Aorta (tissue), 5 donors: ENCODE results near the gene TNFSF8. TPM values are rescaled to one million over a fixed set of nuclear protein-coding genes. Genes with fewer than 3 reads are reported as not detected.

ENCODE experiments used
- ATAC-seq: fragments of 200-7000 bp; cut with Tn5 transposase; one replicate; pipeline ENCODE4 v1.9.1; 2022; ENCODE audit warnings: moderate library complexity; ENCODE audit not compliant: low FRiP score
- DNase-seq, 2 donors: peaks; one replicate each; pipeline ENCODE4 v3.0.0-alpha.2; 2020
- H3K27ac ChIP-seq, 2 donors: one replicate each; pipeline ENCODE4 v1.5.1; 2013; ENCODE audit warnings: low read length in 2 of 2, mild to moderate bottlenecking in 2 of 2, moderate library complexity in 2 of 2, control low read depth in 1 of 2, inconsistent platforms in 1 of 2, low read depth in 1 of 2
- H3K27me3 ChIP-seq, 2 donors: one replicate each; pipeline ENCODE4 v1.6.1; 2013; ENCODE audit warnings: control low read depth in 1 of 2, low read length in 1 of 2, mild to moderate bottlenecking in 1 of 2, moderate library complexity in 1 of 2; ENCODE audit not compliant: insufficient read depth in 2 of 2, control insufficient read depth in 1 of 2
- H3K36me3 ChIP-seq, 2 donors: one replicate each; pipeline ENCODE4 v1.6.1; 2013; ENCODE audit warnings: control low read depth in 1 of 2, low read length in 1 of 2, mild to moderate bottlenecking in 1 of 2; ENCODE audit not compliant: insufficient read depth in 2 of 2, control insufficient read depth in 1 of 2
- H3K4me1 ChIP-seq, 2 donors: one replicate each; pipeline ENCODE4 v1.6.1; 2013; ENCODE audit warnings: low read length in 2 of 2, control low read depth in 1 of 2, mild to moderate bottlenecking in 1 of 2, moderate library complexity in 1 of 2; ENCODE audit not compliant: insufficient read depth in 2 of 2, control insufficient read depth in 1 of 2
- H3K4me3 ChIP-seq, 2 donors: one replicate each; pipeline ENCODE4 v1.5.1; 2013; ENCODE audit warnings: low read length in 2 of 2, control low read depth in 1 of 2, mild to moderate bottlenecking in 1 of 2
- H3K9me3 ChIP-seq: one replicate; pipeline ENCODE4 v1.6.1; 2013; ENCODE audit warnings: mild to moderate bottlenecking, low read length; ENCODE audit not compliant: control insufficient read depth
- WGBS, 2 donors: extraction: QIAGEN DNeasy Blood & Tissue Kit; methylation state at CpG; one replicate each; pipeline ENCODE4 v1.1.7; 2013; 5-methylcytosine and 5-hydroxymethylcytosine counted together
- intact Hi-C, 2 donors: fragments of 100-400 bp; cut with DNase I; formaldehyde crosslinking; loops; one replicate each; pipeline versions ENCODE4 v1.14.2 to v1.15.0; 2022
- polyA plus RNA-seq, 2 donors: library from polyadenylated mRNA; stranded (reverse); fragments of 200-250 nt; gene quantifications; one replicate each; pipeline ENCODE4 v1.2.3, GENCODE V29; 2013
- total RNA-seq, 2 donors: library from RNA; stranded (reverse); fragmentation: NEBNext Ultra II Directional; extraction: Animal tissue kit (Norgen Biotek cat#: 25700); gene quantifications; one replicate each; pipeline ENCODE4 v1.2.1, GENCODE V29; 2021
- donor health status: healthy with polysubstance abuse.
- donor health status: Bipolar disorder and iron deficiency.
- donor health status: DM: no; HTN: no; CAD: no.
- donor health status: DM: no; HTN: no; CAD: no.
- donor health status: DM: yes; HTN: yes; CAD: no.

TNFSF8 gene
- total and polyA plus RNA-seq, 4 donors = 0.54 to 5.8 (median 3.0) TPM

DNA sequence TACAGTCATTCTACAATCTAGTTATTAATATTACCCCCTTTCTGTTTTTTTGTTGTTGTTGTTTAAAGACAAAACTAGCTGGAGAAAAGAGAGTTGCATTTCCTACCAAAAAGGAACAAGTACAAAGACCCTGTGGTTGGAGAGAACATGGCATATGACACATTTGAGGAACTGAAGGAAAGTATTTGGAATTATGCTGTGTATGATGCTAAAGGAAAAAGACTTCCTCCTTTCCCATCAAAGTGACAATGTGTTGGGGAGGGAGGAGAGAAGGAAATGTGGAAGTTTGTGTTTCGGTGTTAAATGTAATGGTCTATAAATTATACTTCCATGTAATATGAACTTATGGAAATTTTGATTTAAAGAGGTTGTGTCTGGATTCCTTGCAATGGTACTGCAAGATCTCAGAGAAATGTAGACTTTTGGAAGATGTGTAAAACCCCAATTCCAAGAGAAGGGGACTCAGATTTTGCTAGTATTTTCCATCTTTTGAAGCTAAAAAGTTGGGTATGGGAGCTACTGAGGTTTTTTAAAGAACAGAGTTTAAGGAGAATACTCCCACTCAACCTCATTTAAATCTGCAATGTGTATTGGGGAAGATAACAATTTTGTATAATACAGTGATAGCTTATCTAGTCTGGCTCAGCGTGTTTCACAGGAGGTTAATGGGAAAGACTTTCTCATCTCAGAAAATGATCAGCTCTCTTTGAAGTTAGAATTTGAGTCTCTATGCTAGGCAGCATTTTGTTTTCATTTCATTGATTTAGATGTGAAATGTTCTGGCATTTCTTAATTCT, 15.4 kb upstream of the TNFSF8 start:
- no peak for ATAC-seq
- 71 to 83% methylated on average over 2 of the region's 2 CpGs for WGBS, 2 donors

DNA sequence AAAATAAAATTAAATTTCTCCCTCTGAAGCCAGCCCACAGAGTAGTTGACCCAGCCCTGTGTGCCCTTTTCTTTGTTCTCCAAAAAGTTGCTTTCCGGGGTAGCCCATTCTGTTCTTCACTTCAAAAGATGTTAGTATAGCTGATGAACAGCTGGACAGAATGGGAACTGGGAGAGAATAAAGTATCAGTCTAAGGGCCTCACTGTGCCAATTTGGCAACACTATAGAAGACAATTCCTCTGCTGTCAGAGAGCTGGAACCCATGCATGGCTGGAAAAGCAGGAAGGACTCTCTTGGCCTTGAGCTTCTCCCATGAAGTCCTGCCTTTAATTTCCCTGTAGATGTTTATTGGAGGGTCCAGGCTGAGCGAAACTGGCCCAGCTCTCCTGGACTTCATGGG, 11.0 kb upstream of the TNFSF8 start:
- Histone ChIP-seq H3K27me3 (no peaks in the 10 kb centered on the region), H3K36me3 (no peaks in the 10 kb centered on the region), H3K4me3 (no peak overlapping the region), H3K9me3 (no peaks in the 10 kb centered on the region), H3K27ac (no peak overlapping the region), H3K4me1 (no peaks in the 10 kb centered on the region)
- 84 to 92% methylated on average over 2 of the region's 2 CpGs for WGBS, 2 donors
- intact Hi-C loops = no loop called here
- DNase-seq (no peak), ATAC-seq (no peak)

More for the DNA sequence above, 15.4 kb upstream of the TNFSF8 start:
- no peak for DNase-seq
- intact Hi-C loops = no loop called here
- Histone ChIP-seq H3K9me3 (no peaks in the 10 kb centered on the region), H3K4me1 (no peaks in the 10 kb centered on the region), H3K36me3 (no peaks in the 10 kb centered on the region), H3K27me3 (no peaks in the 10 kb centered on the region), H3K27ac (no peak overlapping the region), H3K4me3 (no peak overlapping the region)

DNA sequence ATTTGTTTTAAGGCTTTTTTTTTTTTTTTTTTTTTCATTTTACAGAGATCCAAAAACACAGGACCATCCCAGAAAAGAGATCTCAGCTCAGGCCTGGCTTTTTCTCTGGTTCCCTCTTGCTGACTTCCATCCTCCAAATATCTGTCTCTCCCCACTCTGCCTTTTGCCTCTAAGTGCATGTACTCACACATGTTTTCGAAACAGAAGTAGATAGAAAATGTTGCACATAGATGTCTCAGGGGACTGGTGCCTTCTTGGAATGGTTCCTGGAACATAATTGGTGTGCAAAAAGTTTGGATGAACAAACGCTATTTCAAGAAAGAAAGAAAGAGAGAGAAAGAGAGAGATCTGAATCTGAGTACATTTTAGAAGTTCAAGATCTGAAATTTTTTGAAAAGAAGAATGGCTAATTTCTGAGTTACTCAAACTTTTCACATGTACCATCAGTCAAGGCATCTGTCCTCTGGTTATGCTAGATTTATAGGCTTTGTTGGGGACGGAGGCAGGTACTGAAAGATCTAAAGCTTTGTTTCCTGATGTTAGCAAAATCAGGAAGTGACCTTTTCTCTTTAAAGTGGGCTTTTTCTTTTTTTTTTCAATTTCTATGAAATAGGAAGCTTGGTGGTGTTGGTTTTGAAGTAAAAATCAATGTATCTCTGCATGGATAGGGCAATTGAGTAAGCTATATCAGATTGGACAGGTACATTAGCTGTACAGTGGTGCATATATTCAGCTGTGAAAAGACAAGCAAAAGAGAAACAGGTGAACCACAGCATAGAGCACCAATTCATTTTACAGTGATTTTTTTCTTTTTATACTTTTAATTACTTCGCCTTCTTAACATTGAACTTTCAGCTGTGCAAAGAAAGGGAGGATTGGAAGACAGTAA, 8.5 kb upstream of the TNFSF8 start:
- Histone ChIP-seq H3K36me3 (no peaks in the 10 kb centered on the region), H3K4me1 (no peaks in the 10 kb centered on the region), H3K27ac (no peak overlapping the region), H3K9me3 (no peaks in the 10 kb centered on the region), H3K4me3 (no peak overlapping the region), H3K27me3 (no peaks in the 10 kb centered on the region)
- intact Hi-C loops = no loop called here
- no peak for DNase-seq
- no peak for ATAC-seq
- 44 to 46% methylated on average over 4 of the region's 4 CpGs for WGBS, 2 donors

DNA sequence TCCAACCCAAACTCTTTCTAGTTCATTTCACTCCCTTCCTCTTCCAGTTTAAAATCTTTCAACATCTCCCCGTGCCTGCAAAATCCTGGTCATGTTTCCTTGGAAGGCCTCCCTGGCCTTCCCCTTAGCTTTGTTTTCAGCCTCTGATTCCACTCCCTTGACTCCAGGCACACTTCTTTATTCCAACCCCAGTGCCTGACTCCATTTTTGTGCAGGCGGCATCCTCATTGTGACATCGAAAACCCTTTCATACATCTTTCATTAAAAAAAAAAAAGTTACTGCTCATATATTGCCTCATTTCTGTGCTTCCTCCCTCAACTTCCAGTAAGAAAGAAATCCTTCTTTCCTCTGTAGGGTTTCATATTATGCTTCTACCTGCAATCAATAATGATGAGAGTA, 7.1 kb upstream of the TNFSF8 start:
- Histone ChIP-seq H3K4me3 (no peak overlapping the region), H3K27ac (no peak overlapping the region), H3K4me1 (no peaks in the 10 kb centered on the region), H3K27me3 (no peaks in the 10 kb centered on the region), H3K36me3 (no peaks in the 10 kb centered on the region), H3K9me3 (no peaks in the 10 kb centered on the region)
- DNase-seq = no peak
- intact Hi-C loops = no loop called here
- ATAC-seq = no peak
- 83 to 89% methylated on average over 3 of the region's 3 CpGs for WGBS, 2 donors

DNA sequence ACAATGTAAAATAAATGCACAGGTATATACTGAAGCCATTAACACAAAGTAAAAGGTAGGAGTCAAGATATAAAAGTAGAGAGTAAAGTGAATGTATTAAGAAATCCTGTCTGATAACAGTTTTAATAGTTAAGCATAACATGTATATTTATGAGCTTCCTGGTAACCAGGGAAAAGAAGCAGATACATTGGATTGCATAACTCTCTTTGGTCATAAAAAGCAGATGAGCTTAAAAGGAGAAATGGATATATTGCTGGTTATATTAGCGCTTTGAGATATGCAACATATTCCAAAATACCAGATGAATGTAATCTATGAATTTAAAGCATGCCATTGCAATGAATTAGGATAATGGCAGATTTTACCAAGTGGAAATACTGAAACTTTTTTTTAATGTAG, 6.2 kb upstream of the TNFSF8 start:
- WGBS, 2 donors = 91 to 96% methylated on average over 1 of the region's 1 CpG
- Histone ChIP-seq H3K9me3 (no peaks in the 10 kb centered on the region), H3K4me3 (no peak overlapping the region), H3K4me1 (no peaks in the 10 kb centered on the region), H3K36me3 (no peaks in the 10 kb centered on the region), H3K27me3 (no peaks in the 10 kb centered on the region), H3K27ac (no peak overlapping the region)
- ATAC-seq = no peak
- intact Hi-C loops = no loop called here
- no peak for DNase-seq

DNA sequence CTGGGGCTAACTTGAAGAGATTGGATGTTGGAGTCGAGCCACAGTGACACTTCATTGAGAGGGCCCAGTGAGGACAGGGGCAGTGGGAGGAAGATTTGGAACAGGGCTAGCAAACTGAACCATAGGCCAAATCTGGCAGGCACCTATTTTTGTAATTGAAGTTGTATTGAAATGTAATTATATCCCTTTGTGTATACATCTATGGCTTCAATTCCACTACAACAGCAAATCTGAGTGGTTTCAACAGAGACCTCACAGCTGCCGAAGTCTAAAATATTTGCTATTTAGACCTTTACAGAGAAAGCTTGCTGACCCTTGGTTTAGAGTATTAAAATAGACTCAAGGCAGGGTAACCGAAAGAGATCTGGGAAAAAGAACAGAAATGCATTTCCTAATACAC, 4.7 kb upstream of the TNFSF8 start:
- Histone ChIP-seq H3K4me3 (no peak overlapping the region), H3K36me3 (no peaks in the 10 kb centered on the region), H3K27me3 (peaks cover 0 to 2% of the 10 kb centered on the region in 2 donors), H3K4me1 (no peaks in the 10 kb centered on the region), H3K27ac (no peak overlapping the region), H3K9me3 (no peaks in the 10 kb centered on the region)
- DNase-seq (no peak), ATAC-seq (no peak)
- intact Hi-C loops = no loop called here
- 63 to 82% methylated on average over 3 of the region's 3 CpGs for WGBS, 2 donors

DNA sequence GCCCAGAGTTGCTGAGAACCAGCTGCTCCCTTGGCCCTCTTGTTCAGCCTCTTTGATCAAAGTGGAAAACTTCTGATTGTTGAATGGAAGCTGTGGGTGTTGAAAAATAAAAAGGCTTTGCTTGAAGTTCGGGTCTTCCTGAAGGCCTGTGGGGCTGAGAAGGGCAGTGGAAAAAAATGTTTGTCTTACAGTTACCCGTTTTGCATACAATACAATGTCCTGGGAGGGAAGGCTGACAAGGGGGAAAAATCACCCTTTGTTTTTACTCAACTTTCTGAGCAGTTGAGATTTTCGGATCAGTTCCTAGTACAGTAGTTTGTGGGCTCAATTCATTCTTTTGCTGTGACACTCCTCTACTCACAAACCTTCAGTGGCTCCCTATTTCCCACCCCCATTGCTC, 2.1 kb upstream of the TNFSF8 start:
- no peak overlapping the region for H3K4me3 ChIP-seq
- no peak for ATAC-seq
- no peak for DNase-seq
- H3K27me3 ChIP-seq = peaks cover 0 to 2% of the 10 kb centered on the region in 2 donors
- H3K36me3 ChIP-seq = no peaks in the 10 kb centered on the region
- 73 to 82% methylated on average over 3 of the region's 3 CpGs for WGBS, 2 donors
- peaks cover 0 to under 1% of the 10 kb centered on the region in 2 donors for H3K4me1 ChIP-seq
- no peaks in the 10 kb centered on the region for H3K9me3 ChIP-seq
- intact Hi-C loops = no loop called here
- no peak overlapping the region for H3K27ac ChIP-seq

DNA sequence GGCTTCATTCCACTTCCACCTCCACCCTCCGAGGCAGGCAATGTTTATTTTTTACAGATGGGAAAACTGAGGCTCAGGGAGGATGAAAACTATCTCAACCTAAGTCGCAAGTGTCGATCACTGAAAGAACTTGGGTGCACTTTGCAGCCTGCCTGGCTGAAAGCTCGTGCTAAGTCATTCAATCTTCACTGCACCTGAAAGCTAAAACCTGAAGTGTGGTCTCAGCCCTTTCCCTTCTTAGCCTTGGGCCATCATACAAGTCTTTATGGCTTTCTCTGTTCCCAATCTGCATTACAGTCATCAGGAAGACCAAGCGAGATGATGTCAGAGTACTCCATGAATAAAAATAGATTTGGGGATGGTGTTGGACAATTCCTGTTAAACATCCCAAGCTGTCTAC, 1.0 kb upstream of the TNFSF8 start:
- no peak overlapping the region for H3K4me3 ChIP-seq
- no peaks in the 10 kb centered on the region for H3K9me3 ChIP-seq
- ATAC-seq (no peak), DNase-seq (no peak)
- H3K27ac ChIP-seq = no peak overlapping the region
- 79 to 90% methylated on average over 5 of the region's 5 CpGs for WGBS, 2 donors
- peaks cover 0 to 2% of the 10 kb centered on the region in 2 donors for H3K27me3 ChIP-seq
- peaks cover 0 to 2% of the 10 kb centered on the region in 2 donors for H3K4me1 ChIP-seq
- intact Hi-C loops = no loop called here
- H3K36me3 ChIP-seq = no peaks in the 10 kb centered on the region
